Astrocyte of the hippocampus (primary cell): Measurements from ENCODE around the gene PTPRT.
A peak's percentile ranks its signal among the peaks of the same experiment; 100 is the strongest.

Experiments
- DNase-seq: peaks from one replicate; pipeline ENCODE4 v3.0.0; 2011; ENCODE audit warnings: low read depth, low spot score

PTPRT gene

GRCh38 chr20:43119720-43120119 lies 70.0 kb downstream of the PTPRT start:
- DNase-seq: no peak

DNA sequence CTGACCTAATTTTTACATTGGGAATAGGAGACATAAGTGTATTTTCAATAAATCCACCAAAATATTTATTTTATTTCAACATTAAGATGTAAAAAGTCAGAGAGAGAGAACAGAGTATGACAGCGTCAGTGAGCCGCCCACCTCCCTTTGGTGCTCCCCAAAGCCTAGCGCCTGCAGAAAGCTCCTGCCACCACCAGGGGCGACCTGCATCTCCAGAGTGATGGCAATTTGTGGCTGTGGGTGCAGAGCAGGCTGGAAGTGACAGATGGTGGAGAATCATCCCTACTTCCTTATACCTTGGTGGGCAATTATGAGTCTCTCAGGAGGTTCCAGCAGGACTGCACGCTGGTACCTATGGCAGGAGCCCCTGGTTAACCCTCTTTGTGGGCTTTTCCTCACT lies 87.3 kb downstream of the PTPRT start:
- no peak for DNase-seq

GRCh38 chr20:43096931-43097260 lies 92.8 kb downstream of the PTPRT start:
- DNase-seq: no peak

DNA sequence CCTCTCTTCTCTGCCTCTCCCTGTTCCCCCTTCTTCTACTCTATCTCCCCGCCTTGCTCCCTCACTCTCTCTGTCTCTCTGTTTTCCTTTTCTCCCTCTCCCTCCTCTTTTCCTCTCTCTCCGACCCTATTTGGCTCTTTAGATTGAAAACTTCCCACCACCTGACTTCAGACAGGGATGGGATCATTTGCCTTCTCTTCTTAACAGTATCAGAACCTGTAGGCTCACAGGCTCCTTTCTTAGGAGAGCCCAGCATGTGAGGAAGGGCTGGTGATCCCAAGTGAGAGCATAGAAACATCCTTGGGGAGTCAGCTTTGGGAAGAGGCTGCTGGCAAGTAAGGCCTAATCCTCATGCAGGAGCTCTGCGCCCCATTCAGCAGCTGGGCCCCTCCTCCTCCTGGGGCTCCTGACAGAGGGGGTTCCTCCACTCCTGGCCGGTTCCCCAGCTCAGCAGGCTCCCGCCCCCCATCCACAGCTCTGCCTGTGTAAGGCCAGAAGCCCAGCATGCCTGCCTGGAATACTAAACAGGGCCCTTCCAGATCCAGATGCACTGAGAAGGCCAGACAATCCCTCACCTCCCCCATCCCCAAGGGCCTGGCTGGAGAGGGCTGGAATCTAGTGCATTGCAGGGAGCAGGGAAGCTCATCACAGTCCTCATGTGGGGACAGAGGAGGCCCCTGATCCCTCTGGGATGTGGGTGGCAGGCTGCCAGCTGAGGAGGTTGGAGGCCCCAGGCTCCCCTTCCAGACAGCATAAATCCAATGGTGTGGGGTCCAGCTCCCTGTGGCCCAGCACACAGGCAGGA lies 93.4 kb downstream of the PTPRT start:
- DNase-seq: no peak

DNA sequence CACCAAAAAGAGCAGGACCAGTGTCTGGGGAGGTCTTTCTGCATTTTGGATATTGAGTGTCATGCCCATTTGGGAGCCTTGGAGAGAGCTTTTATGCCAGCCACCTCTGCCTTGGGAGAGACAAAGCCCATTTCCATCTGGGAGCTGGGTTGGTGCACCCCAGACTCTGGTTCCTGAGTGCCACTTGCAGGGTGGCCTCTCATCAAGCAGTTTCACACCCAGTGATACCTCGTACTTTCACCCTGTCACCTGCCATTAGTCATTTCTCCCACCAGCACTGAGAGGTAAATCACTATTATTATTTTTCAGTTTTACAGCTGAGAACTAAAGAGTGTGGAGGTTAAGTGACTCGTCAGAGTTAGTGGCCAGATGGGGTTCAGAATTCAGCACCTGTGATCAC lies 94.7 kb downstream of the PTPRT start:
- no peak for DNase-seq

DNA sequence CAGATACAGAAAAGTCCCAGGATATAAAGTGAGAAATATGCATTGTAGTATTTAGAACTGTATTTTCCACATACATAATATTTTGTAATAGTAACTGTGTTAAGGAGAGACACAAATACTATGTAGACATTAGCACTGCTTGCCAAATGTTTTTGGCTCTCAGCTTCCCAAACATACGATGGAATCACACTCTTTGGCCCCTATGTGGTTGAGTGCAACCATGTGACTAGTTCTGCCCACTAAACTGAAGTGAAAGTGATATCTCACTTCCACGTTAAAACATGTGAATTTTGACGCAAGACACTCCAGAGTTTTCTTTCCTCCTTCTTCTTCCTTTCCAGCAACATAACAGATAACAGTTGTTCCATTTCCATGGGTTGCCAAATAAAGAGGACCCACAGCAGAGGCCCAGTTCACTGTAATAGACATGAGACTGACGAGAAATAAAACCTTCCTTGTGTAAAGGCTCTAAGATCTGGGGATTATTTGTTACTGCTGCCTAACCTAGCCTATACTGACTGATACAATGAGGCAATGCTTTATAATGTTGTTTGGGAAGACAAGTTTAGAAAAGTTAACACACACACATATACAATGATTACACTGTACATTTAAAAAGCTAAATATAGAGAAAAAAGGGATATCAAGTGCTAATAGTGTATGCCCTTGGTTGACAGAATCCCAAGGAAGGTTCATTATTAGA lies 97.2 kb downstream of the PTPRT start:
- no peak for DNase-seq

- no peak for DNase-seq
Measured at GRCh38 chr20:43068482-43068881, 121.2 kb downstream of the PTPRT start.

GRCh38 chr20:43066125-43066524 lies 123.6 kb downstream of the PTPRT start:
- DNase-seq: no peak

DNA sequence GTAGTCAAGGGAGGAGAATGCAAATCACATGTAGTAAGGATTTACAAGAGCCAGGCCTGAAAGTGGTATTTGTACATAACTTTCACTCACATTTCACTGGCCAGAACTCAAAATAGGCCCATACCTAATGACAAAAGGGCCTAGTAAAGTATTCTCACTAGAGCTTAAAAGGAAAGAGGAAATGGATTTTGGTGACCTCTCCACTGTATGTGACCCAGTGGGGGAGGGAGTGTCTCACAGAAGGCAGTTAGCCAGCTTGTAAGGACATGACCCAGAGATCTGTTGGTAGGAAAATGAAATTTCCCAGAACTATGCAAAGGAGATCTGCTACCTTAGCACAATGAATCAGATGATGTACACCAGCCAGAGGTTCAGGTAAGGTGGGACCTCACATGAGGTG lies 124.4 kb downstream of the PTPRT start:
- DNase-seq: no peak

DNA sequence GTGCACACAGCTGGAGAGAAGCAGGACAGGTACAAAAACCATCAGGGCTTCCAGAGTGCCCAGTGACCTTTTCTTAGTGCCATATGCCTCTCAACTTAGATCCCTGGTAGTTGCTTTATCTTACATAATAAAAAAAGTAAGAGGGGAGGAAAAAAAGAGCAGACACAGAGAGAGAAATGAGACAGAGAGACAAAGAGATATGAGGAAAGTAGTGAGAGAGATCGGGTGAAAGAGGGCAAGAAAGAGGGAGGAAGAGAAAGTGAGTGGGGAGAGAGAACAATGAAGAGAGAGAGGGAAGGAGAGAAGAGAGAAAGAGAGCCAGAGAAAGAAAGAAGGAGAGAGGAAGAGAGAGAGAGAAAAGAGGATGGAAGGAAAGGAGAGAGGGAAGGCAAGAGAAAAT lies 131.6 kb downstream of the PTPRT start:
- DNase-seq: no peak

GRCh38 chr20:43057317-43057716 lies 132.4 kb downstream of the PTPRT start:
- no peak for DNase-seq

DNA sequence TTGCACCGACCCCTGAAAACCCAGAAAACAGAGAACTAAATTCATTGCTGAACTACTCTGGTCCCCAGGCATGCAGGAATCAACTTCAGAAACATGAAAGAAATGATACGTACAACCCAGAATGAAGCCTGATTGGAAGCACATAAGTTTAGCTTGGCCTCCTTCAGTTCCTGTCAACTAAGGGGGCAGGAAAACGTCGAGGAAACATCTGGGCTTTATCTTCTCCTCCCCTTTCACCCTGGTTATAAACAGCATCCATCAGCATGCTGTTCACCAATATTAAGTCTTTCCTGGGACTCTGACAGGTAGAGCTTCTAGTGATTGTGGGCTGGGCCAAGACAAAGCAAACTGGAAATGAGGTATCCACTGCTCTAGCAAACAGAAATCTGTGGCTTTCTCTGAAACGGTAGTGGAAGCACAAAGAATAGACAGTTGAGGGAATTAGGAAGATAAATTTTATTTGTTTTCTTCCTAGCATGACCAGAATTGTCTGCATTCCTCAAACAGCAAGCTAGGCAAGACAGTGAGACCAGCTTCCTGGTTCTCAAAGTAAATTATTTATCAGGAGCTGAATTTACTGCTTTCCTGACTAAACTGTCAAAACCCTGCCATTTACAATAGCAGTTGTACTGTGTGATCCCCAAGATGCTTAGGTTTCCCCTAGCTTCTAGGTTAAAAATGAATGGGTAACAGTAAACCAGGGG lies 134.4 kb downstream of the PTPRT start:
- no peak for DNase-seq

- DNase-seq: no peak
Measured at GRCh38 chr20:43052532-43052931, 137.2 kb downstream of the PTPRT start.

DNA sequence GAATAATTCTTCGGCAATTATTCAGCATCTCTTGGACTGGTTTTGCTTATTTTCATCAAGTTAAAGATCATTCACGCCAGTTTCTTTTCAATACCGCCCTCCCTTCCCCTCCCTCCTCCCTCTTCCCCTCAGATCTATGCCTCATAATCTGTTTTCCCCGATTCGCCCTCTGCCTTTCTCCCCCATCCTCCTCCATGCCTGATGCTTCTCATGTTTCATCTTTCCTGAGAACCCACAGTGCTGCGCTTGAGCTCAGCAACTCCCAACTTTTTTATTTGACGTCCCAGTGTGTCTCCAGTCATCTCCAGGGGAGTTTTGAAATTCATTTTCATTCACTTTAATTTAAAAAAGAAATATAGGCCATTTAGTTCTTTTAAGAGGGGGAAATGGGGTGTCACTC lies 142.7 kb downstream of the PTPRT start:
- DNase-seq: no peak

GRCh38 chr20:43043887-43044286 lies 145.8 kb downstream of the PTPRT start:
- DNase-seq: no peak

DNA sequence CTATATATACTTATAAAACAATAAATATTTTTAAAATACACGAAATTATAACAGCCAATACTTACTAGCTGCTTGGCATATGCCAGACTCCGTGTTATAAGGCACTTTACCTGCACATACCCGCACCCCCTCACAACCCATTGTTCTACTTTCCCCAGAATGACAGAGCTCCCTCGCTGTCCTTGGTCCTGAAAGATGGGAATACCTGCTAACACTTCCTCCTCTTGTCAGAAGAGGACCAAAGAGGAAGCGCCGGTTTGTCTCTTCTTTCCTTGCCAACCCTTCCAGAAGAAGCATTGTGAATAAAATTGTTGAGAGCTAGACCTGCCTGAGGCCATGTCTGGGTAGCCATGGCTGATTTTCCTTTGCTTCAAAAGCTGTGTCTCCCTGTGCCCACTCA lies 149.3 kb downstream of the PTPRT start:
- peak; percentile 24 for DNase-seq

DNA sequence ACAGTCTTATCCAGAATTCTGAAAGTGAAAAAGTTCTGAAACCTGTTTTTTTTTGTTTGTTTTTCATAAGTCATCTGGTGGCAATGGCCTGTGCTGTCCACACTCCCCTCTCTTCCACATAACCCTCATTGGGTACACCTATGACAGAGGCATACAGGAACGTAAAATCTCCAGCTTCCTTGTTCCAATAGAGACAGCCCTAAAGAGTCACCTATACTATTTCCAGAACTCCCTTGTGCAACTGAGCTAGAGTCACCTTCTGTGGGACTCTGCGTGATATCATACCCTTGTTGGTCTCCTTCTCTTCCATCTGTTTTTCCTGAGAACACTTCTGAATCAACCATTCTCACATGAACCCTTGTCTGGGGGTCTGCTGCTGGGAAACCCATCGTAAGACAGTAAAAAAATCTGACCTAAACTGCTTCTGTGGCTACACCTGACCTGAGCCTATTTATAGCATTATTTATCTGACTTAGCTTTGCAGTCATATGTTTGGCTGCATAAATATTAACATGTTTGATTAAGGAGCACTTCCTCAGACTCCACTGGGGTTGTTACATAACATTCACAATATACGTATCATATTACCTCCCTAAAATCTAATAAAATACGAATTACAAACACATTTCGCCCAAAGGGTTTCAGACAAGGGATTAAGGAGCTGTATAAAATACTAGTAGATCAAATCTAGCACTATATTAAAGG lies 151.9 kb downstream of the PTPRT start:
- no peak for DNase-seq

DNA sequence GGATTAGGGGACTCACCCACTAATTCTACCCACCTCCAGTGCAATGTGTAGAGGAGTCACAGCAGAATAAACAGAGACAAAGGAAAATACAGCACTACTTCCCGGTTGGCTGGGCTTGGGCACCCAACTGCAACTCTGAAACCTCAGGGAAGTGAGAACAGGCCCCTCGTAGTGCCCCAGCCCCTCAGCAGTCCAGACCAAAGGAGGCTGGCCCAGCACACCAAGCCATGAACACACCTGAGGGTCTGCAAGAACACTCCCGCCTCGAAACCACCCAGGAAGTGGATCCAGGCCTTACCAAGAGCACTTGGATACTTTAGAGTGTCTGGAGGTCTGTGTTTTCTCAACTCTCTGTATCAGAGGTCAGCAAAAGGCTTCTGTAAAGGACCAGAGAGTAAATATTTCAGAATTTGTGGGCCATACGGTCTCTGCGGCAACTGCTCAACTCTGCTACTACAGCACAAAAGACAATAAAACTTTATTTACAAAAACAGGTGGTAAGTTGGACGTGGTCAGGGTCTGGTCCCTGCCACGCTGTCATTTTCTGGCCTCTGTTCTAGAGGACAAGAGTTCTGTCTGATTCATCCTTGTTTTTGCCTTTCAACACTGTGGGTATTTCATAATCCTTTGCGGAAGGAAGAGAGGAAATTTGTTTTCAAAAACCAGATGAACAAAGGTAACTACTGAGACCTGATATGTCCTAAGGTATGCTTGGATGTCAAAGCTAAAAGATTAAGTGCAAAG lies 154.6 kb downstream of the PTPRT start:
- DNase-seq: no peak

GRCh38 chr20:43032459-43032858 lies 157.2 kb downstream of the PTPRT start:
- DNase-seq: no peak

- no peak for DNase-seq
Measured at GRCh38 chr20:43029176-43029575, 160.5 kb downstream of the PTPRT start.

DNA sequence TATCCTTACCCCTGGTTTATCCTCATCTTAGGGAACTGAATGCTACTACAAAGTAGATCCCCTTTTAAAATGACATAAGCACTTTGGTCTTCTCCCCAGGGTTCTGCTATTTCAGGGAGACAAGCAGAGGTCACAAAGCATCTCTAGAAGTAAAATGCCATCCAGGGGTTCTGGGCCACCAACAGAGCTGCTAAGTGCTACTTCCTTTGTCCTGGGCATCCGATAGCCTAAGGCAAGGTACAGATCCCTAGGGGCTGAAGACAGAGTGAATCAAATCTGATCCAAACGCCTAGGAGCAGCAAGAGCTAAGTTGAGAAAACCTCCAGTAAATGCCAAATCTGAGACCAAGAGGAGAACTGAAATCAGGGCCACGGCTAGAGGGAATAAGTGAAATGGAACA lies 161.2 kb downstream of the PTPRT start:
- no peak for DNase-seq

- DNase-seq: no peak
Measured at GRCh38 chr20:43023836-43024235, 165.9 kb downstream of the PTPRT start.
